NCI-H128 (cell line): ENCODE data around the gene BAK1.

Source experiments
- DNase-seq: peaks from one replicate; lab custom pipeline; 2025; ENCODE audit not compliant: unreplicated experiment; lab: John Stamatoyannopoulos, UW

BAK1 gene

GRCh38 chr6:33587529-33587928 is 7.5 kb upstream of the BAK1 start:
- no peak for DNase-seq

- no peak for DNase-seq
Observed at GRCh38 chr6:33586108-33586640, 6.1 kb upstream of the BAK1 start.

- DNase-seq: peak; percentile 58
Observed at GRCh38 chr6:33585403-33586107, 5.5 kb upstream of the BAK1 start.

- no peak for DNase-seq
Observed at GRCh38 chr6:33584700-33585402, 4.8 kb upstream of the BAK1 start.

GRCh38 chr6:33583591-33584155 is 3.6 kb upstream of the BAK1 start:
- no peak for DNase-seq

GRCh38 chr6:33581186-33581585 is 1.1 kb upstream of the BAK1 start:
- DNase-seq: no peak

- DNase-seq: no peak
Observed at GRCh38 chr6:33578588-33579011, 1.5 kb downstream of the BAK1 start.

- no peak for DNase-seq
Observed at GRCh38 chr6:33578164-33578563, 1.9 kb downstream of the BAK1 start.

GRCh38 chr6:33577718-33578117 is 2.4 kb downstream of the BAK1 start:
- DNase-seq: no peak

GRCh38 chr6:33577106-33577535 is 3.0 kb downstream of the BAK1 start:
- DNase-seq: no peak

- DNase-seq: no peak
Observed at GRCh38 chr6:33576668-33577067, 3.4 kb downstream of the BAK1 start.

- no peak for DNase-seq
Observed at GRCh38 chr6:33575211-33575610, 4.9 kb downstream of the BAK1 start.

GRCh38 chr6:33571637-33572316 is 8.3 kb downstream of the BAK1 start:
- no peak for DNase-seq

- peak; percentile 61 for DNase-seq
Observed at GRCh38 chr6:33570806-33571636, 9.1 kb downstream of the BAK1 start.

- no peak for DNase-seq
Observed at GRCh38 chr6:33568826-33569570, 11.1 kb downstream of the BAK1 start.

- DNase-seq: no peak
Observed at GRCh38 chr6:33567836-33568235, 12.2 kb downstream of the BAK1 start.

GRCh38 chr6:33566182-33567084 is 13.6 kb downstream of the BAK1 start:
- no peak for DNase-seq

GRCh38 chr6:33558801-33559200 is 21.3 kb downstream of the BAK1 start:
- DNase-seq: no peak

- DNase-seq: no peak
Observed at GRCh38 chr6:33557376-33557775, 22.7 kb downstream of the BAK1 start.
